HepG2 (cell line): ENCODE data around the gene ARIH1. TPM values are rescaled to one million over a fixed set of nuclear protein-coding genes. Genes with fewer than 3 reads are reported as not detected.

Experiments
- HMGXB4 ChIP-seq, 2 experiments: sonication (generic) in 1 of 2; formaldehyde crosslinking in 1 of 2; IDR thresholded peaks; 2 replicates each; pipeline versions ENCODE4 v1.4.0 to v1.6.1; 2018 to 2020; ENCODE audit warnings: missing genetic modification reagents in 2 of 2, borderline replicate concordance in 1 of 2, low read depth in 1 of 2, mild to moderate bottlenecking in 1 of 2, missing biosample characterization in 1 of 2
- IKZF1 ChIP-seq: fragments of 450-650 bp; IDR thresholded peaks from 2 replicates; pipeline ENCODE4 v1.7.1; 2016
- PCBP1 ChIP-seq: fragments of 200-400 bp; formaldehyde crosslinking; IDR thresholded peaks from 2 replicates; pipeline ENCODE4 v1.6.1; 2017; ENCODE audit warnings: mild to moderate bottlenecking, low read depth, low read length, borderline replicate concordance
- PHF5A ChIP-seq: IDR thresholded peaks from one replicate; pipeline ENCODE4 v1.6.1; 2018; ENCODE audit warnings: low read depth, missing genetic modification reagents; ENCODE audit not compliant: unreplicated experiment
- PRDM15 ChIP-seq: sonication (generic); formaldehyde crosslinking; IDR thresholded peaks from 2 replicates; pipeline ENCODE4 v1.4.0; 2020; ENCODE audit warnings: missing genetic modification reagents
- RBM39 ChIP-seq: fragments of 200-400 bp; formaldehyde crosslinking; IDR thresholded peaks from one replicate; pipeline ENCODE4 v1.6.1; 2018; ENCODE audit warnings: antibody characterized with exemption, mild to moderate bottlenecking, low read depth, low read length; ENCODE audit not compliant: poor library complexity, severe bottlenecking
- SRY ChIP-seq: sonication (generic); formaldehyde crosslinking; IDR thresholded peaks from 2 replicates; pipeline ENCODE4 v1.8.0; 2022; ENCODE audit warnings: mild to moderate bottlenecking, missing genetic modification reagents
- ZNF230 ChIP-seq: sonication (generic); formaldehyde crosslinking; IDR thresholded peaks from 2 replicates; pipeline ENCODE4 v1.4.0; 2020; ENCODE audit warnings: mild to moderate bottlenecking, missing genetic modification reagents
- ZNF484 ChIP-seq: sonication (generic); formaldehyde crosslinking; IDR thresholded peaks from 2 replicates; pipeline ENCODE4 v1.5.1; 2020; ENCODE audit warnings: mild to moderate bottlenecking, low read depth, missing genetic modification reagents, borderline replicate concordance
- ZNF577 ChIP-seq: sonication (generic); formaldehyde crosslinking; IDR thresholded peaks from 2 replicates; pipeline ENCODE4 v1.4.0; 2020; ENCODE audit warnings: mild to moderate bottlenecking, low read depth, missing genetic modification reagents, borderline replicate concordance
- ZNF674 ChIP-seq: sonication (generic); formaldehyde crosslinking; IDR thresholded peaks from 2 replicates; pipeline ENCODE4 v1.5.0; 2020; ENCODE audit warnings: low read depth, mild to moderate bottlenecking, missing genetic modification reagents
- ZNF841 ChIP-seq: sonication (generic); formaldehyde crosslinking; IDR thresholded peaks from 2 replicates; pipeline ENCODE4 v1.8.1; 2023; ENCODE audit warnings: missing genetic modification reagents, borderline replicate concordance
- ZSCAN29 ChIP-seq: sonication (generic); formaldehyde crosslinking; conservative IDR thresholded peaks from 2 replicates; pipeline ENCODE4 v1.4.0; 2020; ENCODE audit warnings: mild to moderate bottlenecking, missing genetic modification reagents
- polyA plus RNA-seq, 8 experiments: library from polyadenylated mRNA; depleted of rRNA in 3 of 8; stranded (reverse) in 7 of 8; unstranded in 1 of 8; fragments of >200 nt; fragmentation: Illumina TruSeq in 4 of 8; extraction: Trizol in 4 of 8; gene quantifications; 2 replicates each; pipeline versions ENCODE4 v1.2.1 to v1.2.3, GENCODE V29; 2011 to 2016; ENCODE audit warnings: low read depth in 4 of 8, missing spikeins in 1 of 8, mixed read lengths in 1 of 8; ENCODE audit not compliant: insufficient read depth in 1 of 8
- total RNA-seq, 5 experiments: library from RNA; depleted of rRNA; stranded (reverse); fragments of >200 nt; fragmentation: Illumina TruSeq; extraction: Trizol; gene quantifications; 2 replicates each; pipeline ENCODE4 v1.2.3, GENCODE V29; 2016; ENCODE audit warnings: low read depth in 1 of 5
- TF ChIP-seq, protein P1 (sequence below): sonication (generic); formaldehyde crosslinking; IDR thresholded peaks from 2 replicates; pipeline ENCODE4 v1.4.0; 2020; ENCODE audit warnings: missing genetic modification reagents, borderline replicate concordance
- TF ChIP-seq, protein P2 (sequence below): sonication (generic); formaldehyde crosslinking; IDR thresholded peaks from 2 replicates; pipeline ENCODE4 v1.5.0; 2020; ENCODE audit warnings: mild to moderate bottlenecking, missing genetic modification reagents, moderate library complexity

Gene ARIH1
- total and polyA plus RNA-seq, 2 of the 13 experiments (the other 11 are each of a cell fraction or from before 2014, with no cell fraction given) = 38.8 to 59.8 TPM

GRCh38 chr15:72474912-72475628, 940 bp downstream of the ARIH1 start (continued):
- TF ChIP-seq HMGXB4 (CRISPR knock-in tag; IDR thresholded peaks at IDR 0.05; ENCODE audit: borderline replicate concordance in 1 of 2, low read depth in 1 of 2) (peak; percentile 65 to 76; a peak in 3 of 4 replicates), ZNF577 (no peak), IKZF1 (no peak), PCBP1 (no peak), ZNF230 (CRISPR knock-in tag) (0 out of 2 replicates have a peak, but pooled peaks have one; percentile 54), ZSCAN29 (CRISPR knock-in tag) (peak; percentile 43; the same call in 1 of the 2 replicates), ZNF674 (CRISPR knock-in tag) (0 out of 2 replicates have a peak, but pooled peaks have one; percentile 11), RBM39 (no peak), ZNF841 (CRISPR knock-in tag) (no peak), PHF5A (CRISPR knock-in tag) (no peak), SRY (CRISPR knock-in tag) (no peak), ZNF484 (CRISPR knock-in tag) (no peak), PRDM15 (CRISPR knock-in tag) (peak; percentile 64; the same call in 1 of the 2 replicates)
- TF ChIP-seq, protein P1, sequence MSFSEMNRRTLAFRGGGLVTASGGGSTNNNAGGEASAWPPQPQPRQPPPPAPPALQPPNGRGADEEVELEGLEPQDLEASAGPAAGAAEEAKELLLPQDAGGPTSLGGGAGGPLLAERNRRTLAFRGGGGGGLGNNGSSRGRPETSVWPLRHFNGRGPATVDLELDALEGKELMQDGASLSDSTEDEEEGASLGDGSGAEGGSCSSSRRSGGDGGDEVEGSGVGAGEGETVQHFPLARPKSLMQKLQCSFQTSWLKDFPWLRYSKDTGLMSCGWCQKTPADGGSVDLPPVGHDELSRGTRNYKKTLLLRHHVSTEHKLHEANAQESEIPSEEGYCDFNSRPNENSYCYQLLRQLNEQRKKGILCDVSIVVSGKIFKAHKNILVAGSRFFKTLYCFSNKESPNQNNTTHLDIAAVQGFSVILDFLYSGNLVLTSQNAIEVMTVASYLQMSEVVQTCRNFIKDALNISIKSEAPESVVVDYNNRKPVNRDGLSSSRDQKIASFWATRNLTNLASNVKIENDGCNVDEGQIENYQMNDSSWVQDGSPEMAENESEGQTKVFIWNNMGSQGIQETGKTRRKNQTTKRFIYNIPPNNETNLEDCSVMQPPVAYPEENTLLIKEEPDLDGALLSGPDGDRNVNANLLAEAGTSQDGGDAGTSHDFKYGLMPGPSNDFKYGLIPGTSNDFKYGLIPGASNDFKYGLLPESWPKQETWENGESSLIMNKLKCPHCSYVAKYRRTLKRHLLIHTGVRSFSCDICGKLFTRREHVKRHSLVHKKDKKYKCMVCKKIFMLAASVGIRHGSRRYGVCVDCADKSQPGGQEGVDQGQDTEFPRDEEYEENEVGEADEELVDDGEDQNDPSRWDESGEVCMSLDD (CRISPR knock-in tag) = peak; percentile 29; the same call in 1 of the 2 replicates
- TF ChIP-seq, protein P2, sequence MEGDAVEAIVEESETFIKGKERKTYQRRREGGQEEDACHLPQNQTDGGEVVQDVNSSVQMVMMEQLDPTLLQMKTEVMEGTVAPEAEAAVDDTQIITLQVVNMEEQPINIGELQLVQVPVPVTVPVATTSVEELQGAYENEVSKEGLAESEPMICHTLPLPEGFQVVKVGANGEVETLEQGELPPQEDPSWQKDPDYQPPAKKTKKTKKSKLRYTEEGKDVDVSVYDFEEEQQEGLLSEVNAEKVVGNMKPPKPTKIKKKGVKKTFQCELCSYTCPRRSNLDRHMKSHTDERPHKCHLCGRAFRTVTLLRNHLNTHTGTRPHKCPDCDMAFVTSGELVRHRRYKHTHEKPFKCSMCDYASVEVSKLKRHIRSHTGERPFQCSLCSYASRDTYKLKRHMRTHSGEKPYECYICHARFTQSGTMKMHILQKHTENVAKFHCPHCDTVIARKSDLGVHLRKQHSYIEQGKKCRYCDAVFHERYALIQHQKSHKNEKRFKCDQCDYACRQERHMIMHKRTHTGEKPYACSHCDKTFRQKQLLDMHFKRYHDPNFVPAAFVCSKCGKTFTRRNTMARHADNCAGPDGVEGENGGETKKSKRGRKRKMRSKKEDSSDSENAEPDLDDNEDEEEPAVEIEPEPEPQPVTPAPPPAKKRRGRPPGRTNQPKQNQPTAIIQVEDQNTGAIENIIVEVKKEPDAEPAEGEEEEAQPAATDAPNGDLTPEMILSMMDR (CRISPR knock-in tag) = 0 out of 2 replicates have a peak, but pooled peaks have one; percentile 2
